Measurements from ENCODE around the gene TMTC4. TPM values are rescaled to one million over a fixed set of nuclear protein-coding genes. Genes with fewer than 3 reads are reported as not detected.

The TMTC4 gene
- total and polyA plus RNA-seq, 2 of the 4 experiments (the other 2 are of a cell fraction): 8.4 to 14.3 TPM

- H3K4me3 ChIP-seq (ENCODE audit: insufficient read depth, low read depth, low read length): no peak overlapping the region
- H2BK5ac ChIP-seq (ENCODE audit: low read depth, low read length, poor library complexity, severe bottlenecking): no peak overlapping the region
- in situ Hi-C loops (cut with MboI; ENCODE audit: low sequenced_read_pairs): no loop called here
- no peak overlapping the region for H2BK15ac ChIP-seq (ENCODE audit: low read depth, low read length)
- no peak overlapping the region for H3K27ac ChIP-seq (ENCODE audit: insufficient read depth, low read length)
- no peaks in the 10 kb centered on the region for H3K27me3 ChIP-seq (ENCODE audit: control insufficient read depth, insufficient read depth, low read length)
- ATAC-seq (ENCODE audit: low read depth) (no peak), DNase-seq (no peak)
- no peak for TF ChIP-seq USF2 (IDR thresholded peaks at IDR 0.05; ENCODE audit: low read depth, low read length)
- no peak for TF ChIP-seq POLR2A (IDR thresholded peaks at IDR 0.05; ENCODE audit: low read depth, low read length)
- no peak for TF ChIP-seq FOS (IDR thresholded peaks at IDR 0.05; ENCODE audit: low read depth, low read length)
- TF ChIP-seq MXI1 (IDR thresholded peaks at IDR 0.05; ENCODE audit: borderline replicate concordance, low read depth, low read length): no peak
- no peak for TF ChIP-seq MAFK (IDR thresholded peaks at IDR 0.05; ENCODE audit: low read depth, low read length)
- TF ChIP-seq CEBPB (IDR thresholded peaks at IDR 0.05; ENCODE audit: low read depth, low read length): no peak
- TF ChIP-seq RCOR1 (IDR thresholded peaks at IDR 0.05; ENCODE audit: insufficient replicate concordance, low read length): no peak
- TF ChIP-seq RAD21 (IDR thresholded peaks at IDR 0.05; ENCODE audit: low read length): no peak
- TF ChIP-seq MAZ (IDR thresholded peaks at IDR 0.05; ENCODE audit: borderline replicate concordance, low read depth, low read length): no peak
- no peak for TF ChIP-seq CTCF (conservative IDR thresholded peaks at IDR 0.05; ENCODE audit: low read depth, low read length)
- H2BK20ac ChIP-seq (ENCODE audit: low read depth, low read length): no peak overlapping the region
- intact Hi-C loops (cut with micrococcal nuclease): no loop called here
- dilution Hi-C loops (cut with HindIII; ENCODE audit: low sequenced_read_pairs, unreplicated experiment): no loop called here
- no peak overlapping the region for H3K14ac ChIP-seq (replicated peaks; ENCODE audit: low read depth, low read length)
- no peak overlapping the region for H4K91ac ChIP-seq (ENCODE audit: insufficient read depth, low read depth, low read length)
- no peak overlapping the region for H2AFZ ChIP-seq (replicated peaks; ENCODE audit: low read length, poor library complexity)
- no peaks in the 10 kb centered on the region for H4K20me1 ChIP-seq (ENCODE audit: insufficient read depth, low read length)
- no peak overlapping the region for H2BK120ac ChIP-seq (ENCODE audit: low read depth, low read length)
- no peak overlapping the region for H3K18ac ChIP-seq (ENCODE audit: low read depth, low read length)
- no peaks in the 10 kb centered on the region for H3K79me1 ChIP-seq (ENCODE audit: low read depth in 1 of 2, low read length in 2 of 2)
- H4K8ac ChIP-seq (ENCODE audit: low read depth in 2 of 2, low read length in 2 of 2): no peak overlapping the region
- no peak overlapping the region for H3K56ac ChIP-seq (ENCODE audit: extremely low read depth, insufficient read depth, low read length)
- H3K4ac ChIP-seq (ENCODE audit: low read depth, low read length): no peak overlapping the region
- no peaks in the 10 kb centered on the region for H3K9me3 ChIP-seq (ENCODE audit: control insufficient read depth, insufficient read depth, low read length)
- BruUV-seq (replicated peaks): no TSS peak
- H3K9ac ChIP-seq (ENCODE audit: low read depth, low read length): no peak overlapping the region
- H2AK5ac ChIP-seq (ENCODE audit: low read depth, low read length): no peak overlapping the region
- H3K23ac ChIP-seq (ENCODE audit: low read depth, low read length): no peak overlapping the region
- WGBS, 2 experiments (ENCODE audit: extremely low coverage in 2 of 2, insufficient read length in 1 of 2): no CpG with 5 or more reads among the region's 10 CpGs
- peaks cover 3% of the 10 kb centered on the region for H3K36me3 ChIP-seq (ENCODE audit: control insufficient read depth, insufficient read depth, low read length)
- H3K4me1 ChIP-seq (ENCODE audit: control insufficient read depth, insufficient read depth, low read length): no peaks in the 10 kb centered on the region; the same call in 1 of the 2 replicates
- POLR2A ChIA-PET (ENCODE audit: unreplicated experiment): no interaction called here
- H3K9me1 ChIP-seq (ENCODE audit: insufficient read depth, low read length): peaks cover 4% of the 10 kb centered on the region; the same call in 1 of the 2 replicates
- no peak overlapping the region for H2AK9ac ChIP-seq (replicated peaks; ENCODE audit: low read depth, low read length, poor library complexity)
- CTCF ChIA-PET: no interaction called here
- H3K4me2 ChIP-seq (ENCODE audit: low read depth, low read length): no peak overlapping the region
- H4K5ac ChIP-seq (ENCODE audit: low read depth, low read length): no peak overlapping the region
Observed at GRCh38 chr13:100646871-100647270, 27.7 kb downstream of the TMTC4 start.

All from IMR-90 (cell line).